ENCODE results near the gene DLGAP4.

DLGAP4 gene

DNA sequence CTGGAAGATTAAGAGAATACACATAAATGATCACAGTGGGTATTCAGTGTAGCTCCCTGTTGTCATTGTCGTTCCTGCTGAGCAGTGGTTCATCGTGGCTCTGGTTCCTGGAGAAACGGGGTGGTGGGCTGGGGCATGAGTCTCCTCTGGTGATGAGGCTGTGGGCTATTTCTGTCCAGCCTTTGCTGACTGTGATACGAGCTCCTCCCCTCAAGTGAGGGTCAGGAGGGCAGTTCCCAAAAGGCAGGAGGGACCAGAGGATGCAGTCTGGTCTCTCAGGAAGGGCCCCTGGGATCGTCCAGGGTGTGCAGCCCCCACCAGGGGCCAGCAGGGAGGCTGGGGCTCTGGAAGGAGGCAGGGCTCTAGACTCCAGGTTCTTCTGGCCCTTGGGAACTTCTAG is 31.1 kb upstream of the DLGAP4 start:
- Mint-ChIP-seq H3K36me3 (ENCODE audit: low read depth) (no peaks in the 10 kb centered on the region), H3K9me3 (no peaks in the 10 kb centered on the region), H3K27me3 (ENCODE audit: low read depth, poor library complexity) (peaks cover 35% of the 10 kb centered on the region), H3K27ac (no peak overlapping the region), H3K4me3 (no peak overlapping the region), H3K4me1 (peaks cover 6% of the 10 kb centered on the region)
- DNase-seq: no peak
- TF ChIP-seq, protein P1, sequence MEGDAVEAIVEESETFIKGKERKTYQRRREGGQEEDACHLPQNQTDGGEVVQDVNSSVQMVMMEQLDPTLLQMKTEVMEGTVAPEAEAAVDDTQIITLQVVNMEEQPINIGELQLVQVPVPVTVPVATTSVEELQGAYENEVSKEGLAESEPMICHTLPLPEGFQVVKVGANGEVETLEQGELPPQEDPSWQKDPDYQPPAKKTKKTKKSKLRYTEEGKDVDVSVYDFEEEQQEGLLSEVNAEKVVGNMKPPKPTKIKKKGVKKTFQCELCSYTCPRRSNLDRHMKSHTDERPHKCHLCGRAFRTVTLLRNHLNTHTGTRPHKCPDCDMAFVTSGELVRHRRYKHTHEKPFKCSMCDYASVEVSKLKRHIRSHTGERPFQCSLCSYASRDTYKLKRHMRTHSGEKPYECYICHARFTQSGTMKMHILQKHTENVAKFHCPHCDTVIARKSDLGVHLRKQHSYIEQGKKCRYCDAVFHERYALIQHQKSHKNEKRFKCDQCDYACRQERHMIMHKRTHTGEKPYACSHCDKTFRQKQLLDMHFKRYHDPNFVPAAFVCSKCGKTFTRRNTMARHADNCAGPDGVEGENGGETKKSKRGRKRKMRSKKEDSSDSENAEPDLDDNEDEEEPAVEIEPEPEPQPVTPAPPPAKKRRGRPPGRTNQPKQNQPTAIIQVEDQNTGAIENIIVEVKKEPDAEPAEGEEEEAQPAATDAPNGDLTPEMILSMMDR (IDR thresholded peaks at IDR 0.05): no peak

GRCh38 chr20:36275441-36276189 is 30.5 kb upstream of the DLGAP4 start:
- H3K27ac Mint-ChIP-seq: no peak overlapping the region
- peaks cover 6% of the 10 kb centered on the region for H3K4me1 Mint-ChIP-seq
- peaks cover 38% of the 10 kb centered on the region for H3K27me3 Mint-ChIP-seq (ENCODE audit: low read depth, poor library complexity)
- H3K4me3 Mint-ChIP-seq: no peak overlapping the region
- TF ChIP-seq, protein P1 (IDR thresholded peaks at IDR 0.05): no peak
- no peaks in the 10 kb centered on the region for H3K9me3 Mint-ChIP-seq
- no peaks in the 10 kb centered on the region for H3K36me3 Mint-ChIP-seq (ENCODE audit: low read depth)
- DNase-seq: no peak

GRCh38 chr20:36277546-36277945 is 28.6 kb upstream of the DLGAP4 start:
- Mint-ChIP-seq H3K9me3 (no peaks in the 10 kb centered on the region), H3K27ac (no peak overlapping the region), H3K27me3 (ENCODE audit: low read depth, poor library complexity) (peaks cover 30% of the 10 kb centered on the region), H3K4me1 (peaks cover 6% of the 10 kb centered on the region), H3K36me3 (ENCODE audit: low read depth) (no peaks in the 10 kb centered on the region), H3K4me3 (no peak overlapping the region)
- no peak for DNase-seq
- TF ChIP-seq, protein P1 (IDR thresholded peaks at IDR 0.05): no peak

DNA sequence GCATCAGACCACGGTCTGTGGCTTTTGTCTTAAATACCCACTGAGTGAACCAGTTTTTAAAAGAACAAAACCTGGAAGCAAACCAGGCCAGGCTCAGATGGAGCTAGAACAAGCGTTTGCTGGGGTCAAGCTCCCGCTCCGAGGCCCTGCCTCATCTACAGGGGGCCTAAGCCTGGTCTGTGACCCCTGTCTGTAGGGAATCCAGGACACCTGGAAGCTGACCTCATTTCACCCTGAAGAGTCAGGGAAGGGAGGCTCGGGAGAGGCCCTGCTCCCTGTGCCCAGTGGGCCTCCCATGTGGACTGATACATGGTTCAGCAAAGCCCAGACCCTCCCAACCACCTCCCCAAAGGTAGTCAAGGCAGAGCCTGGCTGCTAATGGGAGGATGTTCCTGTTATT is 26.8 kb upstream of the DLGAP4 start:
- TF ChIP-seq, protein P1 (IDR thresholded peaks at IDR 0.05): no peak
- Mint-ChIP-seq H3K27ac (no peak overlapping the region), H3K9me3 (peaks cover 3% of the 10 kb centered on the region), H3K4me1 (peaks cover 2% of the 10 kb centered on the region), H3K36me3 (ENCODE audit: low read depth) (no peaks in the 10 kb centered on the region), H3K27me3 (ENCODE audit: low read depth, poor library complexity) (peaks cover 26% of the 10 kb centered on the region), H3K4me3 (no peak overlapping the region)
- no peak for DNase-seq

DNA sequence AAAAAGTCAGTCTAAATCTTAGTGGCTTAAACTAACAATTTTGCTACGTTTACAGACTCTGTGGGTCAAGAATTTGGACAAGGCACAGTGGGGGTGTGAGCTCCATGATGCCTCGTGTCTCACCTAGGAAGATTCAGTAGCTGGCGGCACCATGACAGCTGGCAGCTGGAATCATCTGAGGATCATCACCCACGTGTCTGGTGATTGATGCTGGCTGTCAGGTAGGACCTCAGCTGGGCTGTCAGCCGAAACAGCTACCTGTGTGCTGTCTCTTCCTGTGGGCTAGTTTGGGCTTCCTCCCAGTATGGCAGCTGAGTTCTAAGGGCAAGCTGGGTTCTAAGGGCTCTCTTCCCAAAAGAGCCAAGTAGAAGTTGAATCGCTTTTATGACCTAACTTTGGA is 26.4 kb upstream of the DLGAP4 start:
- DNase-seq: no peak
- H3K4me1 Mint-ChIP-seq: no peaks in the 10 kb centered on the region
- peaks cover 29% of the 10 kb centered on the region for H3K27me3 Mint-ChIP-seq (ENCODE audit: low read depth, poor library complexity)
- no peak overlapping the region for H3K4me3 Mint-ChIP-seq
- no peak overlapping the region for H3K27ac Mint-ChIP-seq
- no peaks in the 10 kb centered on the region for H3K36me3 Mint-ChIP-seq (ENCODE audit: low read depth)
- TF ChIP-seq, protein P1 (IDR thresholded peaks at IDR 0.05): no peak
- H3K9me3 Mint-ChIP-seq: peaks cover 3% of the 10 kb centered on the region

DNA sequence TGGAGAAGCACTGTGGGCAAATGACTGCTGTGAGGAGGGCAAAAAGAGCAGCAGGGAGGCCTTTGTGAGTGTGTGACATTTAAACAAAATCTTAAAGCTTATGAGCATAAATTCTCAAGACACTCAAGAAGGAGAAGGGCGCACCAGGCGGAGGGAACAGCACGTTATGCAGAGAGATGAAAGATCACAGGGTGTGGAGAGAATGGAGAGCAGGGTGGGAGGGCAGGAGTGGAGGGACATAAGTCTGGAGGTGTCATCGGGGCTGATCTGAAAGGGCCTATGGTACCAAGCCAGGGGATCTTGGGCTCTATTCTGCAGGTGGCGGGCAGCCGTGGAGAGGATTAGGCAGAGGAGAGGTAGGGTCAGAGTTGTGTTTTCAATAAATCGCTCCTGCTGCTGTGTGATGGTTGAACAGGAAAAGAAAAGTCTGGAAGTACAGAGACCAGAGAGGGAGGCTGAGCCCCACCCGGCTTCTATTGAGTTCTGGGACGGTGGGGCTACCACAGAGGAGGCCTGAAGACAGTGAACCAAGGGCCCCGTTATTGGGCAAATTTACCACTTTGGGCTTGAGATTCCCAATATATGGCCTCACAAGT is 24.3 kb upstream of the DLGAP4 start:
- H3K4me3 Mint-ChIP-seq: no peak overlapping the region
- peaks cover 41% of the 10 kb centered on the region for H3K27me3 Mint-ChIP-seq (ENCODE audit: low read depth, poor library complexity)
- peaks cover 3% of the 10 kb centered on the region for H3K9me3 Mint-ChIP-seq
- no peaks in the 10 kb centered on the region for H3K36me3 Mint-ChIP-seq (ENCODE audit: low read depth)
- TF ChIP-seq, protein P1 (IDR thresholded peaks at IDR 0.05): no peak
- no peak for DNase-seq
- no peak overlapping the region for H3K27ac Mint-ChIP-seq
- H3K4me1 Mint-ChIP-seq: no peaks in the 10 kb centered on the region
